Islet of Langerhans (tissue), 1 donor: ENCODE data around the gene LRRC72.
"Not testable (repeated sequence)": the region's sequence is repeated elsewhere in the genome, so short reads cannot be mapped to it uniquely, and the experiment has no call there.

Experiments
- FAIRE-seq: peaks from one replicate; lab custom pipeline; 2011; peaks lifted over from hg19 to GRCh38; lab: Jason Lieb, UNC

LRRC72 gene

DNA sequence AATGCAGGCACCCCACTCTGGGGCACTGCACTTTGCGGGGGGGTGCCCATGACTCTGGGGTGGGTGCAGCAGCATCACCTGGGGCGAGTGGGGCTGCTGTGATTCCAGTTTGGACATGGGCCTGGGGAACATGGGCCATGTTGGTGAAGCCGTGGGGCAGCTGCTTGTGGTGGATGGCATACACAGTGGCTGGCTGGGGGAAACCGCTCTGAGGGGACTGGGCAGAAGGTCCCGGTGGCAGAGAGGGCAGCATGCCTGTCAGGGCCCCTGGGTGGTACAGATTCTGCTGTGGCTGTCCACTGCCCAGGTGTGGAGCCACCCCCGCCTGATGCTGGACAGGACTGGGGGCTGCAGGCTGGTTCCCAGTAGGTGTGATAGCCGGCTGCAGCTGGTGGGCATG, 57.2 kb downstream of the LRRC72 start:
- no peak for FAIRE-seq

DNA sequence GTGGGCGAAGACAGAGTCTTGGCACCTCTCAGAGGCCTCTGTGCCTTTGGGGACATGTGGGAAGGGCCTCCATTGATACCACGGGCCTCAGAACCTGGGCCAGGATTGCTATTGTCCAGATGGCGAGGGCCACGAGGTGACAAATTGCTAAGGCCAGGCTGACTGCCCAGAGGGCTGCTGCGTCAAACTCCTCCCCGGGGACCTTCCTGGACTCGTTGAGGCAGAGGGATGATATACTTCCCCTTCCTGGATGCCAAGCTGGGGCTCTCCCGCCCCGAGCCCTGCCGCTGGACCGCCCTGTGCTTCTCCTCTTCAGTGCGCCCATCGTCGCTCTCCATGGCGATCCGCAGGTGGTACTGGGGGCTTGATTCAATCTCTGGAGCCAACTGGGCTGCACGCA, 58.9 kb downstream of the LRRC72 start:
- no peak for FAIRE-seq

DNA sequence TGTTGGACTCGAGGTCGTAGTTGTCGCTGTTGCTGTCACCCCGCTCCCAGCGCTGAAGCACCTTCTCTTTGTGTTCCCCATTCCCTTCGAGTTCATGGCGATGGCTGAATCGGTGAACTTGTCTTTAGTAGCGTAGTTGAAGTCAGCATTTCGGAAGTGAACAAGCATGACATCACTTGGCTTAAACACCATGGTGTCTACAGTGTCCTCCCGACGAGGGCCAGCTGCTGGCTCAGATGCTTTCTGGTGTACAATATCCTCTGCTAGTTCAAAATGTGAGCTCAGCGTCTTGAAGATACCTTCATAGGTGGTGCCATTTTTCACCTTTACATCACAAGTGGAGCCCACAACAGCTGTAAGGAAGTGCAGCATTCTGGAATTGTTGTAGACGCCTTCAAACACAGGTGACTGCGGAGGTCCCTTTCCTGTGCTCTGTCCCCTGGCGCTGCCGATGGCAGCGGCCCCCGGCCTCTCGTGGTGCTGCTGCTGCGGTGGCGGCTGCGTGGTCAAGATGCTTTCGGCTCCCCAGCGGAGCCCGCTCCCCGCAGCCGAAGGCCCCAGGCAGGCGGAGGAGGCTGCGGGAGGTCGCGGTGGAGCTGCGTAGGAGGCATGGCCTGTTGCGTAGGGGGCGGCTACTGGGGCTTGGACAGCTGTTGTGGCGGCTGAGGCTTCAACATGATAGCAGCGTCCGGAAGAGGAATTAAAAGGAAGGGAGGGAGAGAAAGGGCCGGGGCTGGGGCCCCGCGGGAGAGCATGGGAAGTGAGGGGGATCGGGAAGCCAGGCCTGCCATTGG, 59.7 kb downstream of the LRRC72 start:
- FAIRE-seq, result no peak

GRCh38 chr7:16587129-16587528, 60.5 kb downstream of the LRRC72 start:
- no peak for FAIRE-seq

- FAIRE-seq, result no peak
Observed at GRCh38 chr7:16587790-16588189, 61.2 kb downstream of the LRRC72 start.

- FAIRE-seq, result no peak
Observed at GRCh38 chr7:16589881-16590280, 63.3 kb downstream of the LRRC72 start.

GRCh38 chr7:16590424-16590823, 63.8 kb downstream of the LRRC72 start:
- FAIRE-seq, result no peak

DNA sequence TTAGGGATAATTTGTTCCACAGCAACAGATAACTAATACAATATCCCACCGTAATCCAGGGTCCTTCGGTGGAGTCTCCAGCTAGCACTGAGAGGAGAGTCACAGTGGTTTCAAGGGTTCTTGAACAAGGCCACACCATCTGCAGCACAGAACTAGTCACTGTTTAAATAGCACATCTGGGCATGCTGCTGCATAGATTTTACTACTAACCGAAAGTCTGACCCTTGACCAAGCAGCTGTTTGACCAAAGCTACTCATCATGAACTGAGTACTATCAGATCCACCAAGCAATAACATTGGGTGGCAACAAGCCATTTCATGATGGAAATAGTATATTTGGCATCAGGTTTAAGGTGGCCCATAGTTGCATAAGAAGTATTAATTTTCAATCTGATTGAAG, 65.8 kb downstream of the LRRC72 start:
- FAIRE-seq, result no peak

DNA sequence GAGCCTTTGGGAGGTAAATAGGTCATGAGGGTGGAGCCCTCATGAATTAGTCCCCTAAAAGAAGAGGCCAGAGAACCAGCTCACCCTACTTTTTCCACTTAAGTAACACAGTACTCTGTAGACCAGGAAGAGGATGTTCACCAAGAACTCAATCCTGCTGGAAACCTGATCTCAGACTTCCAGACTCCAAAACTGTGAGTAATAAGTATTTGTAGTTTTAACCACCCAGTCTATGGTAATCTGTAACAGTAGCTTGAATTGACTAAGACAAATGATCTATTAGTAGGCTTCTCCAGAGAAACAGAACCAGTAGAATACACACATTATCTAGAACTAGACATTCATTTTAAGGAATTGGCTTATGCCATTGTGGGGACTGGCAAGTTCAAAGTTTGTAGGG, 67.4 kb downstream of the LRRC72 start:
- no peak for FAIRE-seq

GRCh38 chr7:16594676-16595075, 68.1 kb downstream of the LRRC72 start:
- FAIRE-seq, result no peak

DNA sequence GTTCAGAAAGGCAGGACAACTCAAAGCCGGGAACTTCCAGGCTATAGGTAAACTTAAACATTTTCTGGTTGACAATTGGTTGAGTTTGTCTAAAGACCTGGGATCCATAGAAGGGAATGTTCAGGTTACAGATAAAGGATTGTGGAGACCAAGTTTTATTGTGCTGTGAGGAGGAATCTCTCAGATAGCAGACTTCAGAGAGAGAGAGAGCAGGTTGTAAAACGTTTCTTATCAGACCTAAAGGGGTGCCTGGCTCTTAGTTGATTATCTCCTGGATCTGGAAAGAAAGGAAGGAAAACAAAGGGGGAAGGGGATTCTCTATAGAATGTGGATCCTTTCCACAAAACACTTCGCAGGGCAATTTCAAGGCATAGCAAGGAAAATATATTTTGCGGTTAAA, 69.0 kb downstream of the LRRC72 start:
- FAIRE-seq, result not testable (repeated sequence)

- FAIRE-seq, result no peak
Observed at GRCh38 chr7:16598015-16598414, 71.4 kb downstream of the LRRC72 start.

DNA sequence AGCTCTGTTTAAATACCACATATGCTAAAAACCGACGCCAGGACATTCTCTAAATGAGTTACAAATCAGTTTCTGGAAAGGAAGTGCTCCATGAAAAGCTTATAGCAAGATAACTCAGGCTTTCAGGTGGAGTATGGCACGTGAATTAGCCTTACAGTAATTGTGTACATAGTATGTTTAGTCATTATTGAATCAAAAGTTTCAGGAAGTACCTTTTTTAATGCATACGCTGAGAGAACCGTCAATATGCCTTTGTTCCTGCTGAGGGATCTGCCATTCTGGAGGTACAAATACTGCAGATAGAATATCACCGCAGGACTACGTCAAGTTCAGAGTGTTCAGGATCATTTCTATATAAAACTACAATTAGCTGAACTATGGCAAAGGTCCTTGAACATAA, 73.2 kb downstream of the LRRC72 start:
- FAIRE-seq, result no peak

DNA sequence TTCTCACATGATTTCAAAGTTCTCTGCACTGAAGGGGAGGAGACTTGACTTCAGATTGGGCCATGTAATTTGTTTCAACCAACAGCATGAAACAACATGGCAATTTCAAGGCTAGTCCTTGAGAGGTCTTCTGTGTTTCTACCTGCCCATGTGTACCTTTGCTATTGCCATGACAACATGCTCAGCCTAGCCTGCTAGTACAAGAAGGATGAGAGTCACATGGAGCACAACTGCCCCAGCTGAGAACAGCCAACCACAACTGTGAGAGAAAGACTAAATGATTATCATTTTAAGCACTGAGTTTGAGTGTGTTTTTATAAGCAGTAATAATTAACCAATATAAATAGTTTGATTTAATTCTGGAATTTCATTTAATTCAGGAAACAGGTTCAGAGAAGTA, 77.0 kb downstream of the LRRC72 start:
- no peak for FAIRE-seq

GRCh38 chr7:16604054-16604453, 77.4 kb downstream of the LRRC72 start:
- FAIRE-seq, result no peak

DNA sequence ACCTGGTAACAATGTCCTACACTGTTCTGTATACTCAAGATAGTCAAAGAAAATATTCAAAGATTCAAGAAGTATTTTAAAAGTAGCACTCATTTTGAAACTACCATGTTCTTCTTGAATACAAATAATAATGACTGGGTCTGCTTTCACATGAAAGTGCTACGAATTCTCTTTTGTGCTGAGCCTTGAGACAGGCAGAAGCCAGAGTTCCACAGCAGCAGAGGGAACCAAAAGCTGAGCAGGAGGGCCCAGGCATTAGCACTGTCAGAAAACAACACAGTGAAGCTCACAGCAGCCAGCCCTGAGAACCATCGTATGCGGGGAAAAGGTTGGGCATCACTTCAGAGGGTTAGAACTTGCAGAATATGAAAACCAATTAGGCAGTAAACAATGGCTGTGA, 80.1 kb downstream of the LRRC72 start:
- FAIRE-seq, result no peak

GRCh38 chr7:16609842-16610450, 83.3 kb downstream of the LRRC72 start:
- FAIRE-seq, result peak; percentile 13

- no peak for FAIRE-seq
Observed at GRCh38 chr7:16611711-16612110, 85.1 kb downstream of the LRRC72 start.

DNA sequence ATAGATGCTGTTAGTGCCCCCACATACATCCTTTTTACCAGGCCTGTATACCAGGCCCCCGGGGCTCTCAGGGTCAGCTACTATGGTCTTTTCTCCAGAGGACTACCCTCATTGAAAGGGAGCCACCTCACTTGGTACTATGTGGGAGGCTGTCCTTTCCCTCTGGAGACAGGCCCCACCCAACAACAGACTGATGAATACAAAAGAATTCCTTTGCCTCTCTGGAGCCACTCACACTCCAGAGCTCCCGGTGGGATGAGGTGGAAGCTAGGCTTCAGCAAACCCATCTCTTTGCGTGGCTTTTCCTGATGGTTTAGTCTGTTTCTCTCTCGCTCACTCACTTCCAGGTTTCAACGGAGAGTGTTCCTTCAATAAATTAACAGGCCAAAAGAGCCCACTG, 88.6 kb downstream of the LRRC72 start:
- no peak for FAIRE-seq

DNA sequence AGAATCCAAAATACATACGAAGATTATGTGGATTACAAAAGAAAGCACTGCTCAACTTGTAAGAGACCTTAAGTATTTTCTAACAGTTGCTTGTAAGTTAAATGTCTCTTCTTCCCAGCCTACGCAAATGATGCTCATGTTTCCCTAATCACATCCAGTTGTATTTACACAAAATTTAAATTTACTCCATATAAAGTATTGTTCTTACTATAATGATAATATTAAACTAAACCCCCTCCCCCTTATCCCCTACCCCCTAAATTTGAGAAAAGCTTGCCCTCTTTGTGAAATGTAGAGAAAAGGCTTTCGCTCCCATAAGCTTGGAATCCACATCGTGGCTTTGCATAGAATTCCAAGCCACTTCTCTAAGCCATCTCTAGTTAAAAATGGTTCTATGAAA, 89.5 kb downstream of the LRRC72 start:
- FAIRE-seq, result no peak

- no peak for FAIRE-seq
Observed at GRCh38 chr7:16616542-16616941, 89.9 kb downstream of the LRRC72 start.

DNA sequence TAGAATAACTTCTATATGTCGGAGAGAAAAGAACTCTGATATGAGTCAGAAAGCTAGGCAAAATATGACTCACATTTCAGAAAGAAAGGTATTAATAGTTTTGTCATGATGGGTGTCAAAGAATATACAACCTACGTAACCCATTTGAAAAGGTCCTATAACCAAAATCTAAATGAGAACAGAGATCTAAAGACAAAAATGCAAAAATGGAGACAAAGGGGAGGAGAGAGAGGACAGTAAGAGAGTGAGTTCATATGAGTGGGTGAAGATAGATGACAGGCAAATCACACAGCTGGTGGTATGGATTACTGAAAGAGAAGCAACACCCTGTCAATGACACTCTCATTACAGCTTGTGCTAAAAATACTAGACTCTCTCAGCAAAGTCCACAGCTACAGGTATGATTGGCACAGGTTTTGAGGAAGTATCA, 93.4 kb downstream of the LRRC72 start:
- no peak for FAIRE-seq

DNA sequence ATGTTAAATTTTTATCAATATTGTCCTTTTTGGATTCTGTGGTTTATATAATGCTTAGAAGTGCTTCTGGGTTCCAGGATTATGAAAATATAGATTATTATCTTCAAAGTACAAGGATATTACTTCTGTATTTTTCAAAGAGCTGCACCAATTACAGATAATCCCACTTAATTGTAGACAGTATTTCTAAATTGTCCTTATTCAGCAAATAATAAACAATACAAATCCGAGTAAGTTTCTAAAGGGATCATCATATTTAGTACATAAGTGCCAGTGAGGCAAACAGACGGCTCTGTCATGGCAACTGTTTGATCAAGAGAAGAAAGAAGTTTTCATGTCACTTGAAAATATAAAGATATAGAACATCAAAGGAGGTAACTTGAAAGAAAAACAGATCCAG, 99.8 kb downstream of the LRRC72 start:
- FAIRE-seq, result no peak

DNA sequence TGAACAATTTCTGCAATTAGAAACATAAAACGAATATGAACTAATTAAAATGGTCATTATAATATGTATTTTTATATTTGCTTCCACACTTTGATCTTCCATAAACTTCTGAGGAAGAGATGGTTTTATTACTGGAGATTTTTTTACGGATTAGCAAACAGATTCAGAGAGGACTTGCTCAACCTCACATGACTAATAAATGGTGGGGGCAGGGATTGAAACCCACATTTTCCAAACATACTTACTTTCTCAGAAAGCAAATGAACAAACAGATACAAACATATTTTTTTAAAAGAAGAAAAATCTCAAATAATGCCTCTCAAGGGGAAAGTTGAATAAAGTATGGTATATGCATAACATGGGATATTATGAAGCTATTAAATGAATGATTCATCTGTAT, 100.6 kb downstream of the LRRC72 start:
- FAIRE-seq, result no peak
